GM18861 (cell line): ENCODE measurements around the gene TMEM217.
"Not testable (repeated sequence)": the region's sequence is repeated elsewhere in the genome, so short reads cannot be mapped to it uniquely, and the experiment has no call there.

Source experiments
- ATAC-seq: cut with Tn5 transposase; IDR thresholded peaks from one replicate; pipeline ENCODE4 v1.9.1; 2021; ENCODE audit not compliant: unreplicated experiment

The TMEM217 gene

DNA sequence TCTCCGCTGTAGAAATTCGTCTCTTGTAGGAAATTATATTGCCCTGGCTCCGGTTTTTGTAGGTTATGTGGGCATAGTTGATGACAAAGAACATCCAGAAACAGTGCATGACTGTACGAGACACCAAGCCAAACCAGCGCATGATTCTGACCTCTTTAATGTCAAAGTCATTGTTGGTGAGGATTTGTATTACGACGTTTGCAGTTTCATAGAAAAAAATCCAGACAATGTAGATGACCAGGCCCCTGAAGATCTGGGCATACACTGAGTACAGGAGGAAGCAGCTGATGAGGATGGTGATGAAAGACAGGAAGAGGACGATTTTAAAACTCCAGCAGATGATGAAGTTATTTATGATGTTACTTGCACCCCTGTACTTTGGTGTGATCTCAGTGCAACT, 39.4 kb downstream of the TMEM217 start:
- no peak for ATAC-seq

DNA sequence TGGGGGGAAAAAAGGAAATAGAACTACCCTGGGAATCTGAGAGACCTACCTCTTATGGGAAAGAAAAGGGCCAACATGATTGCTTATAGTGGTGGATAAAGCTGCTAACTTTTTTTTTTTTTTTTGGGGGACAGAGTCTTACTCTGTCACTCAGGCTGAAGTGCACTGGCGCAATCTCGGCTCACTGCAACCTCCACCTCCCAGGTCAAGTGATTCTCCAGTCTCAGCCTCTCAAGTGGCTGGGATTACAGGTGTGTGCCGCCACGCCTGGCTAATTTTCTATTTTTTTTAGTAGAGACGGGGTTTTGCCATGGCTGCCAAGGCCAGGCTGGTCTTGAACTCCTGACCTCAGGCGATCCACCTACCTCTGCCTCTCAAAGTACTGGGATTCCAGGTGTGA, 39.9 kb downstream of the TMEM217 start:
- no peak for ATAC-seq

DNA sequence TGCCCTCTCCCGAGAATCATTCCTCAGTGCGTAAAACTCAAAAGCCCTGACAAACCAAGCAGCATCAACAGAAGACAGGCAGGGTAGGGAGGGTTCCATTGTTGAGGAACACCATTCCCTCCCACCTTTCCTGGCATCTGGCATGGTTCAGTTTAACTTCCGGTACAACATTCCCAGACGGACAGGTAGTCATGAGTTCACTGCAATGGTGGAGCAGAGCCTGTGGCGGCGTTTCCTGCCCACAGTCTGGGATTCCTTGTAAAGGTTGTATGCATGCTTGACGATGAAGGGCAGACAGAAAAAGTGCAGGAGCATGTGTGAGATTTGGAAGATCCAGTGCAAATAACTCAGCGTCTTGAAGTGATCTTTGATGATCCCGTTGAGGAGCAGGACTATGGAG, 45.7 kb downstream of the TMEM217 start:
- ATAC-seq, result no peak

DNA sequence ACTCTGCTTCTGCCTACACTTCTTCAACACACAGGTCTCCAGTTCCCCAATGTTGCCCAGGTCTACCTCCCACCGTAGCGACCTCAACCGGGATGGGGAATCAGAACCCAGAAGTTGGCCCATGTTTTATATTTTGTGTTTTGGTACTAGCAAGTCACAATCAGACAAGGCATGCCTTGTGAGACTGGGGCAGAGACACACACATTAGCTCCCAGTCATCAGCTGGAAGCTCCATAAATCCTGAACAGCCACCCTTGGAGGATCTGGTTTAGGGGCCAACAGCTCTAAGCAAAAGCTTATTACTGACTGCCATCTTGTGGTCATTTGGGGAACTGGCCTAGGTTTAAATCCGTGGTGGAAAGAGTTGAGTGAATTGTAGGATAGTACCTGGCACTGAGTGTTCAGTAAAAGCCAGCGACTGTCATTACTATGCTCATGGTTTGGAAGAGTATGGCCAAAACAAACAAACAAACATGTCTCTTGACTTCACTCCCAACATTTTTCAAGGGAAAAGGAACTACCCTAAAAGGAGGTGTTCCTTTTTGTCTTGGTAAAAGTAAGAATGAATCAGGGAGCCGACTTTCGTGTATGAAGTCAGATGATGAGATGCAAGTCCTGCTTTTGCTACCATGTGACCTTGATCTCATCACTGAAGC, 47.5 kb downstream of the TMEM217 start:
- ATAC-seq, result no peak

DNA sequence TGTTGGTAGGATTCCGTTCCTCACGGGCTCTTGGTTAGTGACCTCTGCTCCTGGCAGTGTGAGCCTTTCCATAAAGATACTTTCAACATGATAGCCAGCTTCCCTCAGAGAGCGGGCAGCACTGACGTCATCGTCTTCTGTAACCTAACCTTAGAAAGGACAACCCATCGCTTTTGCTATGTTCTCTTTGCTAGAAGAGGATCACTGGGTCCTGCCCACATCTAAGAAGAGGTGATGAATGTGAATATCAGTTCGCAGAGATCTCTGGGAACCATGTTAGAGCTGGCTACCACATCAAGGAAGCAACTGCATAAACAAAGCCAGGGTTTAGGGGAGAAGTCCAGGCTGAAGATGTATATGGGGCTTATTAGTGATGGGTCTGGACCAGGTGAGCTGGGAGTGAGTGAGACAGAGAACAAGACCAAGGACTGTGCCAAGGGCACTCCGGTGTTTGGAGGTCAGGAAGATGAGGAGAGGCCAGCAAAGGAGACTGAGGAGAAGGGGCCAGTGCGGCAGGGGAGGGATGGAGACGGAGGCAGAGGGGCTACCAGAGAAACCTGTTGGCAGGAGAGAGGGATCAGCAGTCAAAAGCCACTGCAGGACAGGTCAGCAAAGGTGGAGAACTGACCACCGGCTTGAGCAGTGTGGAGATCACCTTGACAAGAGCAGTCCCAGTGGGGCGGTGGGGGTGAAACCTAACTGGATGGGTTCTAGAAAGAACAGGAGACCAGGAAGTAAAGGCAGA, 48.3 kb downstream of the TMEM217 start:
- no peak for ATAC-seq

DNA sequence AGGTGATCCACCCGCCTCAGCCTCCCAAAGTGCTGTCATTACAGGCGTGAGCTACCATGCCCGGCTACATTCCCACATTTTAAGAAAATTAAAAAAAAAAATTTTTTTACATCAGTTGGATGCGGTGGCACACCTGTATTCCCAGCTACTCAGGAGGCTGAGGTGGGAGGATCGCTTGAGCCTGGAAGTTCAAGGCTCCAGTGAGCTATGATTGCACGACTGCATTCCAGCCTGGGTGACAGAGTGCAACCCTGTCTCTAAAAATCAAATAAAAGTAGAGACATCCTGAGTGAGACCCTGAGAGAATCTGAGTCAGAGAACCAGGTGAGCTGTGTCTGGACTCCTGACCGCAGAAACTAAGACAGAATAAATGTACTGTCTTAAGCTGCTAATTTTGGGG, 49.2 kb downstream of the TMEM217 start:
- no peak for ATAC-seq

DNA sequence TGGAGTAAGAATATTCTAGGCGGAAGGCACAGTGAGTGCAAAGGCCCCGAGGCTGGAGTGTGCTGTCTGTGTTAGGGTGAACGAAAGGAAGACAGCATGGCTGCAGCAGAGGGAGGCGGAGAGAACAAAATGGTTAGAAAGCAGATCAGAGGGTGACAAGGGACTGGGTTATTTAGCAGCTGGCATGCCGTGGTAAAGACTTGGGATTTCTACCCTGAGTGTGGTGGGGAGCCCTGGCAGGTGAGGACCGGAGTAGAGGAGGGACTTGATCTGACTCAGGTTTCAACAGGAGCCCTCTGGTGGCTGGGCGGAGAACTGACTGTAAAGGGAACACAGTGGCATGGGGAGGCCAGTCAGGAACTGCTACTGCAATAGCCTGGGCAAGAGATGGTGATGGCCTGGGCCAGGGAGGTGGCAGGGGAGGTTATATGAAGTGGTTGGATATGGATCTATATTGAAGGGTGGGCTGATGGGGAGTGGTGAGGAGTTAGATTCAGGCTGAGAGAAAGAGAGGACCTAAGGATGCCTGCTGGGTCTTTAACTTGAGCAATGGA, 50.0 kb downstream of the TMEM217 start:
- ATAC-seq, result no peak

DNA sequence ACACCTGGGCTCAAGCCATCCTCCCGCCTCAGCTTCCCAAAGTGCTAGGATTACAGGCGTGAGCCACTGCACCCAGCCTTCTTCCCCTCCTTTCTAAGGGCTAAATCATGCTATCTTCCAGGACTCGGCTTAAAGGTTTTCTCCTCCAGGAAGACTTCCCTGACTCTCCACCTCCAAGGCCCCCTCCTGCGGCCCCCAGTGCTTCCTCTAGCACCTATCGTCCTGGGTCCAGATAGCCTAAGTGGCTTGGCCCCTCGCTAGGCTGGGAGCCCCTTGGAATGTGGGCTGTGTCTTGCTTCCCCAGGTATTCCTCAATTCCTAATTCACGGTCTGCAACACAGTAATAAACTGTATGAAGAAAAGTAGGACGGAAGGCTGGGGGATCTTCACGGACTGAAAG, 51.3 kb downstream of the TMEM217 start:
- ATAC-seq, result no peak

DNA sequence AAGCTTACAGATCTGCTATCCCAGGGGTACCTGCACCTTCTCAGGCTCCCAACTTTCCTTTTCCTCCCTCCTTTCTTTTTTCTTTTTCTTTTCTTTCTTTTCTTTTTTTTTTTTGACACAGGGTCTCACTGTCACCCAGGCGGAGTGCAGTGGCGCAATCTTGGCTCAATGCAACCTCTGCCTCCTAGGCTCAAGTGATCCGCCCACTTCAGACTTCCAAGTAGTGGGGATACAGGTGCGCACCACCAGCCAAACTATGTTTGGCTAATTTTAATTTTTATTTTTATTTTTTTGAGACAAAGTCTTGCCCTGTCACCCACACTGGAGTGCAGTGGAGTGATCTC, 52.0 kb downstream of the TMEM217 start:
- no peak for ATAC-seq

DNA sequence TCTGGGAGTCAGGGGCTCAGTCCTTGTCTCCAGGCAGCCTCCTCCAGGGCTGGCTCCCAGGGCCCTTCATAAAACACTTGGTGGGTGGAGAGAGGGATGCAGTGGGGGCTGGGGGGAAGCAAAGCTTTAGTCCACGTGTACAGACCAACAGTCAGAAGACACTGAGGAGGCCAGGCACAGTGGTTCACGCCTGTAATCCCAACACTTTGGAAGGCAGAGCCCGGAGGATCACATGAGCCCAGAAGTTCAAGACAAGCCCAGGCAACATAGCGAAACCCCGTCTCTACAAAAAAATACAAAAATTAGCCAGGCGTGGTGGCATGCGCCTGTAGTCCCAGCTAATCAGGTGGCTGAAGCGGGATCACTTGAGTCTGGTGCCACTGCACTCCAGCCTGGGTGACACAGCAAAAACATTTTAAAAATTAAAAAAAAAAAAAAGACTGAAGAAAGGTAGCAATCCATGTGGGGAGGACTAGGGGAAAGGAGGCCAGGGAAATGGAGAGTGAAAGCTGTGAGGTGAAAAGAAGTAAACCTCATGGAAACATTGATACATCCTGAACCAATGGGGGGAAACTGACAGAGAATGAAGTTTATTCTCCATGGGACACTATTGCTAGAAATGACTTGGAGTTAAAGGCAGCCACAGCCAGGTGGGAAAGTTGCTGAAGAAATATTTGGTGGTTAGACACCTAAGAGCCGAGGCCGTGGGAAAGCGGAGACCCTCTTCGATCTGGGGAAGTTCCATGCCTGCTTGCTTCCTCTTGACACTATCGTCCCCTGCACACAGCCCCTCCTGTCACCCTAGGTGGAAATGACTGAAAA, 52.6 kb downstream of the TMEM217 start:
- ATAC-seq, result no peak

DNA sequence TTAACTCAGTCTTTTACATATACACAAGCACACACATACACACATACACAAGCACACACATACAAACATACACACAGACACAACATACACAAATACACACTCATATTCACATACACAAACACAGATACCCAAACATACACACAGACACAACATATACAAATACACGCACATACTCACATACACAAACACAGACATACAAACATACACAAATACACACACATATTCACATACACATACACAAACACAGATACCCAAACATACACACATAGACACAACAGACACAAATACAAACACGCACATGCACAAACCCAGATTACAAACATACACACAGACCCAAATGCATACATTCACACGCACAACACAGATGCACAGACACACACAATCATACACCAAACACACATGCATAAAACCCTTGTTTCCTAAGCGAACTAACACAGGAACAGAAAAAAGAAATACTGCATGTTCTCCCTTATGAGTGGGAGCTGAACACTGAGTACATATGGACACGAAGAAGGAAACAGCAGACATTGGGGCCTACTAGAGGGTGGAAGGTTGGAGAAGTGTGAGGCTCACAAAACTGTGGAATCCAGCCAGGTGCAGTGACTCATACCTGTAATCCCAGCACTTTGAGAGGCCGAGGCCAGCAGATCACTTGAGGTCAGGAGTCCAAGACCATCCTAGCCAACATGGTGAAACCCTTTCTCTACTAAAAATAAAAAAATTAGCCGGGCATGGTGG, 53.8 kb downstream of the TMEM217 start:
- ATAC-seq, result no peak

DNA sequence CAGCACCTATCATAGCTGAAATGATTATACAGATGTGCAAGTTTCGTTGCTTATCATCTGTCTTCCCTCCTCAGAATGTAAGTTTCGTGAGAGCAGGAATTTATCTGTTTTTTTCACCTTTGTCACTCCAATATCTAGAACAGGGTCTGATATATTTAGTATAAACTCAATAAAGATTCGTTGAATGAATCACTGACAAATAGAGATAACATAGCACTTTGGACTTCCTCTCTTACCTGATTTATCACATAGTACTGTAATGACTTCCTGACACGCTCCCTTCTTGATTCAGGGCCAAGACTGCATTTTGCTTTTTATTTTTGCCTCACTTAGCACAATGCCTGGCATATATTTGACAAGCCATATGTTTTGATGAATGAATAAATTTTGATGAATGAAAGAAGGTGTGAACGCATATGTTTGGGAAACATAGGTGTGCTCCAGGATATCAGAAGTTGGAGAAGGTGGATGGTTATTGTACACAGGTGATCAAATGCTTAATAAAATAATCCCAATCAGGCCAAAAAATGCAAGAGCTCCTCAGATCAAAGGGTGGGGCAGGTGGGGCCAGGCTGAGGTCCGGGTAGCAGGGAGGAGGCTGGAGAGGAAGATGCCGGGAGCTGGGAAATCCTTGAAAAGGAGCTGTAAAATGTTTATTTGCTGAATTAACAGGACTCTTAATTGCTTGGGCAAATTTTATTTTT, 55.0 kb downstream of the TMEM217 start:
- no peak for ATAC-seq

DNA sequence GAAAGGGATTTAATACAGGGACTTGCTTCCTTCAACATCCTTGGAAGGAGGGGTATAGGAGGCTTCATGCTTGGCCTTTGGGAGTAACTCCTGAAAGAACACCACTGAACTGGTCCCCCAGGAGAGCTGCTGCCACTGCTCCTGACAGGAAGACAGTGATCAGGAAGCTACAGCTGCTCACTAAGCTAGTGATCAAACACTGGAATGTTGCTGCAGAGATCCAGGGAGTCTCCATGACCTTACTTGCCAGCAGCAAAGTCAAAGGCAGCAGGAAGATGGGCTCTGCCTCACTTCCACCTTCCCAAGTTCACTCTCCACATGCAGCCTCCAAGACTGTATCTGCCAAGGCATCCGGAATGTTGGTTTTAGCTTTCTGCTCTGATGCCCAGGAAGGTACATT, 56.2 kb downstream of the TMEM217 start:
- ATAC-seq, result no peak

DNA sequence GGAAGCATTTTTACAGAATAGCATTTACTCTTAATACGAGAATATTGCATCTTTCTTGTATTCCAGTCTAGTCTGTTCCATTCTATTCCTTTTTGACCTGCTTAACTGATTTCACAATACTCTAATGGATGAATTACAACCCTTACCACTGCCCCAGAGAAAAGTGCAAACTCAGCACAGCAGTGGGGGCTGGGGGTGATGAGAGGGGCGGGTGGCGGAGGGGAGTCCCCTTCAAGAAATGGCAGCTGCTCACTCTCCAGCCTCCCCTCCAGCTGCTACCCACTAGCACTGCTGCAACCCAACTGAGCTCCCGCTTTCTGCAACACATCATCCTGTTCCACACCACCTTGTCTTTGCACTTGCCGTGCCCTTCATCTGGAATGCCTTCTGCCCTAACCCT, 57.9 kb downstream of the TMEM217 start:
- no peak for ATAC-seq

DNA sequence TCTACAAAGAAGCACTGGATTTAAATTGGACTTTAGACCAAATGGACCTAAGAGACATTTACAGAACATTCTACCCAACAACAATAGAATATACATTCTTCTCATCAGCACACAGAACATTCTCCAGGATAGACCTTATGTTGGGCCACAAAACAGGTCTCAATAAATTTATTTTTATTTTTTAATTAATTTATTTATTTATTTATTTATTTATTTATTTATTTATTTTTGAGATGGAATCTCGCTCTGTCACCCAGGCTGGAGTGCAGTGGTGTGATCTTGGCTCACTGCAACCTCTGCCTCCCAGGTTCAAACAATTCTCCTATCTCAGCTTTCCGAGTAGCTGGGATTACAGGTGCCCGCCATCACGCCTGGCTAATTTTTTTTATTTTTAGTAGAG, 61.5 kb downstream of the TMEM217 start:
- not testable (repeated sequence) for ATAC-seq

DNA sequence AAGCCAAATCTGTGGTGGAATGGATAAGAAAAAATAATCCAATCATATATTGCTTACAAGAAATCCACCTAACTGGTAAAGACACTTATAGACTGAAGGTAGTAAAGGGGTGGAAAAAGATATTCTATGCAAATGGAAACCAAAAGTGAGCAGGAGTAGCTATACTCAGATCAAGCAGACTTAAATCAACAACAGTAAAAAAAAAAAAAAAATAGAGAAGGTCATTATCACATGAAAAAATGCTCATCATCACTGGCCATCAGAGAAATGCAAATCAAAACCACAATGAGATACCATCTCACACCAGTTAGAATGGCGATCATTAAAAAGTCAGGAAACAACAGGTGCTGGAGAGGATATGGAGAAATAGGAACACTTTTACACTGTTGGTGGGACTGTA, 63.1 kb downstream of the TMEM217 start:
- ATAC-seq, result not testable (repeated sequence)

DNA sequence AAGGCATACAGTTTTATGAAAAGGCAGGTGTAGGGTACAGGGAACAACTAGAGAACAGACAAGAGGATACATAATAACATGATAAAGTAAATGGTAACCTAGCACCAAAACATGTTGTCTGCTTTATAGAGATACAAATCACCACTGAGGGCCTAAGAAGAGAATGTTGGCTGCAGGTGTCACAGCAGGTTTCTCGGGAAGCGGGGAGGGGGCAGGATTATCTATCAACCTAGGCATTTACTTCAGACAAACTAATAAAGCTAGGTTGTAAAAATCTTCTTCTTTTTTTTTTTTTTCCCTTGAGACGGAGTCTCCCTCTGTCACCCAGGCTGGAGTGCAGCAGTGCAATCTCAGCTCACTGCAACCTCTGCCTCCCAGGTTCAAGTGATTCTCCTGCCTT, 65.3 kb downstream of the TMEM217 start:
- ATAC-seq, result no peak

DNA sequence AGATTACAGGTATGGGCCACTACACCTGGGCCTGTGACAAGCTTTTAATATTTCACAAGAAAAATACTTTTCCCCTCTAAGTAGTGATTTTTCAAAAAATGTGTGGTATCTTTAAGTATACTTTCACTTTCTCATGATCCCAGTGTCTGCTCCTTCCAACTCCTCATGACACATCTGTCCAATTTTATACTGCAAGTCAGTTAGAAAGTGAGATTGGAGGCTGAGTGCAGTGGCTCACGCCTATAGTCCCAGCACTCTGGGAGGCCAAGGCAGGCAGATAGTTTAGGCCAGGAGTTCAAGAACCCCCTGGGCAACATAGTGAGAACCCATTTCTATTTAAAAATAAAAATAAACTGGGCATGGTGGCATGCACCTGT, 67.8 kb downstream of the TMEM217 start:
- ATAC-seq, result no peak

DNA sequence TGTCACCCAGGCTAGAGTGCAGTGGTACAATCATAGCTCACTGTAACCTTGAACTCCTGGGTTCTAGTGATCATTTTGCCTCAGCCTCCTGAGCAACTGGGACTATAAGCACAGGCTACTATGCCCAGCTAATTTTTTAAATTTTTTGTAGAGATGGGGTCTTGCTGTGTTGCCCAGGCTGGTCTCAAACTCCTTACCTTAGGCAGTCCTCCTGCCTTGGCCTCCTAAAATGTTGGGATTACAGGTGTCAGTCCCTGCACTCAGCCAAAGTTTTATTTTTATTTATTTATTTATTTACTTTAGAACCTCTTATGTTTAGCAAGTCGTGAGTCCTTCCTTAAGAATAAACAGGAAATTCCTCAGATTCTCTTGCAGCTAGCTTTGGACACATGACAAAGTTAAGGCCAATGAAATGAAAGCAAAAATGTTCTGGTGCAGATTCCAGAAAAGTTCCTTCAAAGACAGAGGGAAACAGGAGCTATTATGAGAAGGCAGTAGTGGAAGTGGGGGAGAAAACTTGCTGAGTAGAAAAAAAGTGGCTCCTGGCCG, 68.9 kb downstream of the TMEM217 start:
- ATAC-seq, result no peak

DNA sequence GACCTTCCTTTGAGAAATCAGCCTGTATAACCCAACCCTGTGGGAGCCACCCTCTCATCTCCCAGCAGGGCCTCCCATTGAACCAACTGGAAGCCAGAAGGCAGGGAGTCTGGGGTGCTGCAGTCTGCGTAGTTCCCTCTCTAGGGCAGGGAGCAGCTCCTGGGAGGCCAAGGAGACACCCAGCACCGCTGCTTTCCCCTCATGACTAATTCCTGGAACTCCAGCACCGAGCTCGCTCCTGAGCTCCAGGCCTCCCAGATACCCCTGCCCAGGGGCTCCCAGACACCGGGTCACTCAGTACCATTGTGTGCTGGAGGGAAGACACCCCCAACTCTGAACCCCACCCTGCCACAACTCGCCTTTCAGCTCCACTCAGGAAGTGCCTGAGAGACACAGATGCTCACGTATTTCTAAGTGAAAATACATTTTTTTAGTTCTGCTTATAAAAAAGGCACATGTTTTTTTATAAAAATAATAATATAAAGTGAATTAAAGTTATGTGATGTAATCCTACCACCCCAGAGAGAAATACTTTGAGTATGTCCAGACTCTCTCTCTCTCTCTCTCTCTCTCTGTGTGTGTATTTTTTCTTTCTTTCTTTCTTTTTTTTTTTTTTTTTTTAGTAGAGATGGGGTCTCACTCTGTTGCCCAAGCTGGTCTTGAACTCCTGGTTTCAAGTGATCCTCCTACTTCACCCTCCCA, 70.5 kb downstream of the TMEM217 start:
- ATAC-seq, result no peak
